Thoracic aorta (tissue), 2 donors: ENCODE measurements around the gene CD7. TPM values are rescaled to one million over a fixed set of nuclear protein-coding genes. Genes with fewer than 3 reads are reported as not detected.

Source experiments
- ATAC-seq: fragments of 150-250 bp; one replicate; pipeline ENCODE4 v1.8.0; 2017; ENCODE audit warnings: low read depth; ENCODE audit not compliant: insufficient number of reproducible peaks, low FRiP score
- DNase-seq: peaks from one replicate; pipeline ENCODE4 v3.0.0-alpha.2; 2020; ENCODE audit warnings: low spot score
- H3K27ac ChIP-seq, 2 donors: fragments of 200-600 bp; sonication (generic); 1 replicate in 1 of 2; 2 replicates in 1 of 2; pipeline ENCODE4 v1.5.1; 2016; ENCODE audit warnings: mild to moderate bottlenecking in 2 of 2, moderate library complexity in 2 of 2
- H3K27me3 ChIP-seq: fragments of 200-600 bp; sonication (generic); replicated peaks from 2 replicates; pipeline ENCODE4 v1.6.0; 2016; ENCODE audit warnings: mild to moderate bottlenecking; ENCODE audit not compliant: insufficient read depth
- H3K36me3 ChIP-seq: fragments of 200-600 bp; sonication (generic); one replicate; pipeline ENCODE4 v1.5.1; 2016
- H3K4me1 ChIP-seq, 2 donors: fragments of 200-600 bp; sonication (generic); 1 replicate in 1 of 2; 2 replicates in 1 of 2; pipeline versions ENCODE4 v1.5.1 to v1.6.0; 2016; ENCODE audit warnings: low read depth in 2 of 2, mild to moderate bottlenecking in 1 of 2; ENCODE audit not compliant: control insufficient read depth in 1 of 2
- H3K4me3 ChIP-seq: fragments of 200-600 bp; sonication (generic); 2 replicates; pipeline ENCODE4 v1.5.1; 2016; ENCODE audit warnings: mild to moderate bottlenecking
- H3K9me3 ChIP-seq: fragments of 200-600 bp; sonication (generic); 2 replicates; pipeline ENCODE4 v1.5.1; 2016
- total RNA-seq, 2 donors: library from RNA; depleted of rRNA; stranded (reverse); fragments of >200 nt; gene quantifications; one replicate each; pipeline versions ENCODE4 v1.1.0 to v1.2.3, GENCODE V29; 2016
- TF ChIP-seq, protein P1 (sequence below): fragments of 200-600 bp; sonication (generic); IDR thresholded peaks from one replicate; pipeline ENCODE4 v1.5.1; 2019; ENCODE audit warnings: antibody characterized with exemption

Gene CD7
- total RNA-seq, 2 donors from 2014 or later: 3.0 to 3.5 TPM

DNA sequence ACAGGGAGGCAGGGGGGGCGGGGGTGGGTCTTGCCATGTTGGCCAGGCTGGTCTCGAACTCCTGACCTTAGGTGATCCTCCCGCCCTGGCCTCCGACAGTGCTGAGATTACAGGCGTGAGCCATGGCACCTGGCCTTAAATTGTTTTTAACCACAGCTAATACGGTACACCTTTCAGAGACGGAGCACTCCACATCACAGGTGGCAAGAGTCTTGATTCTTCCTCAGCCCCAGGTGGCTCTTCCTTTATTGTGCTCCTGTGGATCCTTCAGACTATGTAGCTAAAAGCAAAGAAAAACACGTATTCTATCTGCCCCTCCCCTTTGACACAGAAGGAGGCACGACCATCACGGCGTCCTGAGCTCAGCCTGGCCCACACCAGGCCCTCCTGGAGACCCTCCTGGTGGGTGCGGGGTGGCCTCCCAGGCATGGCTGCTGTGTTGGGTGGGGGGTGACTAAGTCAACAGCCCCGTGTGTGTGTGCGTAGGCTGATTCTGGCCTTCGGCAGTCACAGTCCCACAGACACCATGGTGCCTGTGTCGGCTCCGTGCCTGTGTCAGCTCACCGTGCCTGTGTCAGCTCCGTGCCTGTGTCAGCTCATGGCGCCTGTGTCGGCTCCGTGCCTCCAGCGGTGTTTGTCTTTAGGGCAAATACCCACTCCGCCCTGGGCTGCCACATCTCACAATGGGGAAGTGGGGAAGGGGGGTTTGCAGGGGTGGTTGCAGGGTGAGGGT lies 26.9 kb upstream of the CD7 start:
- Histone ChIP-seq H3K36me3 (no peaks in the 10 kb centered on the region), H3K4me1 (peaks cover 0 to 3% of the 10 kb centered on the region in 2 donors), H3K9me3 (no peaks in the 10 kb centered on the region), H3K27ac (no peak overlapping the region), H3K27me3 (no peaks in the 10 kb centered on the region), H3K4me3 (no peak overlapping the region)
- ATAC-seq (no peak), DNase-seq (no peak)
- TF ChIP-seq, protein P1, sequence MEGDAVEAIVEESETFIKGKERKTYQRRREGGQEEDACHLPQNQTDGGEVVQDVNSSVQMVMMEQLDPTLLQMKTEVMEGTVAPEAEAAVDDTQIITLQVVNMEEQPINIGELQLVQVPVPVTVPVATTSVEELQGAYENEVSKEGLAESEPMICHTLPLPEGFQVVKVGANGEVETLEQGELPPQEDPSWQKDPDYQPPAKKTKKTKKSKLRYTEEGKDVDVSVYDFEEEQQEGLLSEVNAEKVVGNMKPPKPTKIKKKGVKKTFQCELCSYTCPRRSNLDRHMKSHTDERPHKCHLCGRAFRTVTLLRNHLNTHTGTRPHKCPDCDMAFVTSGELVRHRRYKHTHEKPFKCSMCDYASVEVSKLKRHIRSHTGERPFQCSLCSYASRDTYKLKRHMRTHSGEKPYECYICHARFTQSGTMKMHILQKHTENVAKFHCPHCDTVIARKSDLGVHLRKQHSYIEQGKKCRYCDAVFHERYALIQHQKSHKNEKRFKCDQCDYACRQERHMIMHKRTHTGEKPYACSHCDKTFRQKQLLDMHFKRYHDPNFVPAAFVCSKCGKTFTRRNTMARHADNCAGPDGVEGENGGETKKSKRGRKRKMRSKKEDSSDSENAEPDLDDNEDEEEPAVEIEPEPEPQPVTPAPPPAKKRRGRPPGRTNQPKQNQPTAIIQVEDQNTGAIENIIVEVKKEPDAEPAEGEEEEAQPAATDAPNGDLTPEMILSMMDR: no peak

DNA sequence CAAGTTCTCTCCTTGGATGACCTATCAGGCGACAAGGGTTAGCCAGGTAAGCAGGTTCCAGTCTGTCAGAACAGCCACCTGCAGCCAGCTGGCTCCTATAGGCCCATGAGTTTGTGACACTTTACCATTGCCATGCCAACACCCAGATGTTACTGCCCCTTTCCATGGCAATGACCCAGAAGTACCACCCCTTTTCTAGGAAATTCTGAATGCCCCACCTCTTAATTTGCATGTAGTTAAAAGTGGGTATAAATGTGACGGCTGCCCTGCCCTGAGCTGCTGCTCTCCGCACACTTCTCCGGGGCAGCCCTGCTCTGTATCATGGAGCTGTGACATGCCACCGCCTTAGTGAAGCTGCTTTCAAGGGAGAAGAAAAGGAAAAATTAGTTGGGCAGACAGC lies 26.2 kb upstream of the CD7 start:
- TF ChIP-seq, protein P1: no peak
- Histone ChIP-seq H3K27me3 (no peaks in the 10 kb centered on the region), H3K9me3 (no peaks in the 10 kb centered on the region), H3K4me3 (no peak overlapping the region), H3K36me3 (no peaks in the 10 kb centered on the region), H3K4me1 (peaks cover 3 to 10% of the 10 kb centered on the region in 2 donors), H3K27ac (no peak overlapping the region)
- DNase-seq (no peak), ATAC-seq (no peak)

DNA sequence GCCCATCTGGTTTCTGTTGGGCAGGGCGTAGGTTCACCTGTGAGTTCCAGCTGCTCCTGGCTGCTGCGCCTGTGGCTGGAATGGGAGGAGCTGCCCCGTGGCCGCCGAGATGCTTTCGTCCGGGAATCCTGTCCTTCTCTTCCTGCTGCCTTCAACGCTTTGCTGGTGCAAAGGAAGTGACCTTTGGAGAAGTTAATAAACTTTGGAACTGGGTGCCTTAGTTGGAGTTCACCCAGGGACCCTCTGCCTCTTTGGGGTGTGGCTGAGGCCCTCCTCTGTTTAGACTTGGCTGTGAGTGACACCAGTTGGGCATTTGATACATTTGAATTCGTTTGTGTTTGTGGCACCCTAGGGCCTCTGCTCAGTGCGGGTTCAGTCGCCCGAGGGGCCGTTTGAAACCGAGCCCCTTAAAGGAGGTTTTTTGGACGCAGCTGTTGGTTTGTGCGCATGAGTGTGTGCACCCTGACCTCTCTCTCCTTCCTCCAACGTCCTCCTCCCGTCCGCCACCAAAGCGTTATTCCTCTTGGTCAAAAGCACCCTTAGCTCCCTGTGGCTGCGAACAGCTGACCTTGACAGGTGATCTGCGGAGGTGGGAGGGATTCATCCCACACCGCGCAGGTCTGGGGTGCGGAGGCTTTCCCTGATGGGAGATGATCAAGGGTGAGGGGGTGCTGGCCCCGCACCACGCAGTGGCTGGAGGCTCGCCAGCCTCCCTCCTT lies 25.1 kb upstream of the CD7 start:
- no peak for DNase-seq

DNA sequence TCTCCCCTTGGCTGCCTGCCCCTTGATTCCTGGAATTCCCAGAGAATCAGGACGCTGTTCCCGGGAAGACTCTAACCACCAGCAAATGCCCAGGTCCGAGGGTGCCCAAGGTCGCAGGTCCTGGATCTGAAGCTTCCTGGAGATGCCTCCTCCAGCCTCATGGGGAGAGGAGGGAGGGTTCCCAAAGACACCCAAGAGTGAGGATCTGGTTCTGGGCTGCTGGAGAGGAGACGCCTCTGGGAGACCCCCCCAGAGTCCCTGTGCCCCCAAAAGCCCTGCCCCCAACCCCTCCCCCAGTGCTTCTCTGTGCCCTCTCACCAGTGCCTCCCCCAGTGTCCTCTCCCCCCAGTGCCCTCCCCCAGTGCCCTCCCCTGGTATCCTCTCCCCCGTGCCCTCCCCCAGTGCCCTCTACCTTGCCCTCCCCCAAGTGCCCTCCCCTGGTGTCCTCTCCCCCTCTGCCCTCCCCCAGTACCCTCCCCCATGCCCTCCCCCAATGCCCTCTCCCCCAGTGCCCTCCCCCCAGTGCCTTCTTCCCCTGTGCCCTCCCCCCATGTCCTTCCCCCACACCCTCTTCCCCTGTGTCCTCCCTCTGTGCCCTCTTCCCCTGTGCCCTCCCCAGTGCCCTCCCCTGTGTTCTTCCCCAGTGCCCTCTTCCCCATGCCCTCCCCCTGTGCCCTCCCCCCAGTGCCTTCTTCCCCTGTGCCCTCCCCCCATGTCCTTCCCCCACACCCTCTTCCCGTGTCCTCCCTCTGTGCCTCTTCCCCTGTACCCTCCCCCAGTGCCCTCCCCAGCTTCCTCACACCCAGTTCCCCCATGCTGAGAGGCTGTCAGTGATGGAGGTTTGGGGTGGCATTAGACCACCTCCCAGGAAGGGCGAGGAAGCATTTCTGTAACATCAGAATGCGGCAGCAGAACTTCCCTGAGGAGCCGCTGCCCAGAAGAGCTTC lies 22.5 kb upstream of the CD7 start:
- Histone ChIP-seq H3K27me3 (no peaks in the 10 kb centered on the region), H3K9me3 (no peaks in the 10 kb centered on the region), H3K27ac (no peak overlapping the region), H3K4me3 (peak overlapping the region; percentile 71), H3K36me3 (no peaks in the 10 kb centered on the region), H3K4me1 (peaks cover 7 to 19% of the 10 kb centered on the region in 2 donors)
- ATAC-seq: no peak
- no peak for DNase-seq
- TF ChIP-seq, protein P1: no peak

More for the DNA sequence above, 25.1 kb upstream of the CD7 start:
- Histone ChIP-seq H3K4me3 (no peak overlapping the region), H3K27me3 (no peaks in the 10 kb centered on the region), H3K36me3 (no peaks in the 10 kb centered on the region), H3K27ac (no peak overlapping the region), H3K9me3 (no peaks in the 10 kb centered on the region), H3K4me1 (peaks cover 3 to 13% of the 10 kb centered on the region in 2 donors)
- no peak for ATAC-seq
- TF ChIP-seq, protein P1: no peak
